OCI-LY1 (cell line): ENCODE results near the gene DZANK1.

Source experiments
- EZH2 ChIP-seq: fragments of 200-600 bp; sonication (generic), shearing (Covaris generic); IDR thresholded peaks from 2 replicates; pipeline ENCODE4 v1.8.0; 2017; ENCODE audit warnings: borderline replicate concordance, mixed run types, mild to moderate bottlenecking, antibody characterized with exemption, low read length, moderate library complexity, mixed read lengths
- TF ChIP-seq, protein P1 (sequence below): fragments of 200-600 bp; sonication (generic), shearing (Covaris generic); IDR thresholded peaks from 2 replicates; pipeline ENCODE4 v1.5.1; 2017; ENCODE audit warnings: mild to moderate bottlenecking, antibody characterized with exemption, low read length, moderate library complexity, mixed read lengths

DNA sequence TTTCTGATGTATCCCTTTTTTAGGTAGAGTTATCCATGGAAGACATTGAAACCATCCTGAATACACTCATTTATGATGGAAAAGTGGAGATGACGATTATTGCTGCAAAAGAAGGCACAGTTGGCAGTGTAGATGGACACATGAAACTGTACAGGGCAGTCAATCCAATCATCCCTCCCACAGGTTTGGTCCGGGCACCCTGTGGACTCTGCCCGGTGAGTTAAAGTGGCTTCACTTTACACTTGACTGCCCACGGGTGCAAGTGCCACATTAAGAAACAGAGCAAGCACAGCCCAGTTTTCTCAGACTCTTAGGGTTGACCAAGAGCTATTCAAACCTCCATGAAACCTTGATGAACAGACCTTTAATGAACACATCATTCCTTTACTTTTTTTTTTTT, 14.8 kb upstream of the DZANK1 start:
- TF ChIP-seq, protein P1, sequence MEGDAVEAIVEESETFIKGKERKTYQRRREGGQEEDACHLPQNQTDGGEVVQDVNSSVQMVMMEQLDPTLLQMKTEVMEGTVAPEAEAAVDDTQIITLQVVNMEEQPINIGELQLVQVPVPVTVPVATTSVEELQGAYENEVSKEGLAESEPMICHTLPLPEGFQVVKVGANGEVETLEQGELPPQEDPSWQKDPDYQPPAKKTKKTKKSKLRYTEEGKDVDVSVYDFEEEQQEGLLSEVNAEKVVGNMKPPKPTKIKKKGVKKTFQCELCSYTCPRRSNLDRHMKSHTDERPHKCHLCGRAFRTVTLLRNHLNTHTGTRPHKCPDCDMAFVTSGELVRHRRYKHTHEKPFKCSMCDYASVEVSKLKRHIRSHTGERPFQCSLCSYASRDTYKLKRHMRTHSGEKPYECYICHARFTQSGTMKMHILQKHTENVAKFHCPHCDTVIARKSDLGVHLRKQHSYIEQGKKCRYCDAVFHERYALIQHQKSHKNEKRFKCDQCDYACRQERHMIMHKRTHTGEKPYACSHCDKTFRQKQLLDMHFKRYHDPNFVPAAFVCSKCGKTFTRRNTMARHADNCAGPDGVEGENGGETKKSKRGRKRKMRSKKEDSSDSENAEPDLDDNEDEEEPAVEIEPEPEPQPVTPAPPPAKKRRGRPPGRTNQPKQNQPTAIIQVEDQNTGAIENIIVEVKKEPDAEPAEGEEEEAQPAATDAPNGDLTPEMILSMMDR = no peak
- TF ChIP-seq EZH2 = no peak
